Testis (tissue), 3 donors: ENCODE measurements around the gene RERE. TPM values are rescaled to one million over a fixed set of nuclear protein-coding genes. Genes with fewer than 3 reads are reported as not detected.

Experiments used
- DNase-seq: peaks from one replicate; pipeline ENCODE4 v3.0.0-alpha.2; 2019
- H3K27ac ChIP-seq, 2 donors: fragments of 200-600 bp; sonication (generic); one replicate each; pipeline ENCODE4 v1.5.1; 2019
- H3K27me3 ChIP-seq: fragments of 200-600 bp; sonication (generic); one replicate; pipeline ENCODE4 v1.5.1; 2019
- H3K36me3 ChIP-seq: fragments of 200-600 bp; sonication (generic); one replicate; pipeline ENCODE4 v1.5.1; 2017; ENCODE audit warnings: low read depth; ENCODE audit errors: missing control alignments
- H3K4me1 ChIP-seq: fragments of 200-600 bp; sonication (generic); one replicate; pipeline ENCODE4 v1.5.1; 2019
- H3K4me3 ChIP-seq, 2 donors: fragments of 200-600 bp; sonication (generic); one replicate each; pipeline ENCODE4 v1.5.1; 2017 to 2019
- H3K9me3 ChIP-seq: fragments of 200-600 bp; sonication (generic); one replicate; pipeline ENCODE4 v1.5.1; 2017
- POLR2A ChIP-seq: fragments of 450-650 bp; IDR thresholded peaks from one replicate; pipeline ENCODE4 v1.6.1; 2017; ENCODE audit warnings: antibody characterized with exemption, mild to moderate bottlenecking, moderate library complexity
- WGBS, 2 donors: methylation state at CpG; one replicate each; pipeline ENCODE4 v1.1.5; 2018; 5-methylcytosine and 5-hydroxymethylcytosine counted together
- intact Hi-C: fragments of 100-400 bp; cut with DNase I; formaldehyde crosslinking; loops from one replicate; pipeline ENCODE4 v1.15.1; 2023; ENCODE audit warnings: low total_unique reads
- polyA plus RNA-seq: library from polyadenylated mRNA; stranded (reverse); fragments of 350-450 nt; fragmentation: Illumina TruSeq; extraction: RNeasy Lipid Tissue Mini Kit (QIAGEN cat#74804); gene quantifications from one replicate; pipeline ENCODE4 v1.2.3, GENCODE V29; 2014; ENCODE audit warnings: low read depth, low replicate concordance; ENCODE audit not compliant: insufficient read depth
- total RNA-seq, 2 donors: library from RNA; depleted of rRNA; stranded (reverse); fragments of >200 nt; gene quantifications; one replicate each; pipeline ENCODE4 v1.2.3, GENCODE V29; 2016
- TF ChIP-seq, protein P1 (sequence below), 3 experiments: fragments of 450-650 bp in 2 of 3; fragments of 200-600 bp in 1 of 3; sonication (generic) in 1 of 3; IDR thresholded peaks; one replicate each; pipeline ENCODE4 v1.5.1; 2016 to 2019; ENCODE audit warnings: antibody characterized with exemption in 3 of 3, mild to moderate bottlenecking in 2 of 3, moderate library complexity in 1 of 3

RERE gene
- total and polyA plus RNA-seq, 3 donors from 2014 or later, result 90.8 to 229 (median 203) TPM

DNA sequence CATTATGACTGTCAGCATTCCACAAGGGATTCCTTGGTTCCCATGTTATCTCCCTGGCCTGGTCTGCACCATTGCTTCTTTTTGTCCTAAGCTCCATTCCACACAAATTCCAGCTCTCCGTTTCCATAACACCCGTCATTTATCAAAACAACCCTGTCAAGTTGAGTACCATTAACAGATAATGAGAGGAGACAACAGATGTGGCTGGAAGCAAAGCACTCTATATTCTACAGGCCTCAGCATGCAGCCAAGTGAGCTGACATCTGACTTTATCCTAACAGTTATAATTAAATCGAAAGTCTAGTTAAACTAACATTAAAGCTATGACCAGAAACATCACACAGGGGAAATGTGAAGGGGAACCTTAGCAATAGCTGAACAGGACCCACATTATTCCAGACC lies 110.4 kb downstream of the RERE start:
- Histone ChIP-seq H3K27ac (no peak overlapping the region), H3K27me3 (no peaks in the 10 kb centered on the region), H3K4me1 (peaks cover 13% of the 10 kb centered on the region), H3K9me3 (no peaks in the 10 kb centered on the region), H3K4me3 (no peak overlapping the region), H3K36me3 (no peaks in the 10 kb centered on the region)
- 26 to 49% methylated on average over 3 of the region's 3 CpGs for WGBS, 2 donors
- intact Hi-C loops, result no loop called here
- DNase-seq, result no peak
- no peak for TF ChIP-seq POLR2A
- TF ChIP-seq, protein P1, sequence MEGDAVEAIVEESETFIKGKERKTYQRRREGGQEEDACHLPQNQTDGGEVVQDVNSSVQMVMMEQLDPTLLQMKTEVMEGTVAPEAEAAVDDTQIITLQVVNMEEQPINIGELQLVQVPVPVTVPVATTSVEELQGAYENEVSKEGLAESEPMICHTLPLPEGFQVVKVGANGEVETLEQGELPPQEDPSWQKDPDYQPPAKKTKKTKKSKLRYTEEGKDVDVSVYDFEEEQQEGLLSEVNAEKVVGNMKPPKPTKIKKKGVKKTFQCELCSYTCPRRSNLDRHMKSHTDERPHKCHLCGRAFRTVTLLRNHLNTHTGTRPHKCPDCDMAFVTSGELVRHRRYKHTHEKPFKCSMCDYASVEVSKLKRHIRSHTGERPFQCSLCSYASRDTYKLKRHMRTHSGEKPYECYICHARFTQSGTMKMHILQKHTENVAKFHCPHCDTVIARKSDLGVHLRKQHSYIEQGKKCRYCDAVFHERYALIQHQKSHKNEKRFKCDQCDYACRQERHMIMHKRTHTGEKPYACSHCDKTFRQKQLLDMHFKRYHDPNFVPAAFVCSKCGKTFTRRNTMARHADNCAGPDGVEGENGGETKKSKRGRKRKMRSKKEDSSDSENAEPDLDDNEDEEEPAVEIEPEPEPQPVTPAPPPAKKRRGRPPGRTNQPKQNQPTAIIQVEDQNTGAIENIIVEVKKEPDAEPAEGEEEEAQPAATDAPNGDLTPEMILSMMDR (IDR thresholded peaks at IDR 0.05), result no peak

DNA sequence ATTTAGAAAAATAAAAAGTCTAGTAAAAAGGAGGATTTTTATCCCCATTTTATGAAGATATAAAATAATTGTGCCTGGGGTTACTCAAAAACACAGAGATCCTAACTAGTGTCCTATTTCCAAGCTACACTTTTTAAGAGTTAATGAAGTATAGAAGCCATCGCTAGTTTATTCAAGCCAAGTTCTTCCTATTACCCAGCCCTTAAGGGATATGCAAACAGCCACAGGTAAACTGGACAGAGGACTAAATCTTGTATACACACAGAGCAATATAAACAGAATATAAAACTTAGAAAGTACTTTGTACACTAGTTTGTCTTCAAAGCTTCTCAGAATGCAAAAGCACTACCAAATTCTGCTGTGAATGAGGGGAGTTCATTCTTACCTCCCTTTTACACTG lies 111.1 kb downstream of the RERE start:
- Histone ChIP-seq H3K27me3 (no peaks in the 10 kb centered on the region), H3K4me1 (peaks cover 19% of the 10 kb centered on the region), H3K27ac (no peak overlapping the region), H3K9me3 (no peaks in the 10 kb centered on the region), H3K4me3 (no peak overlapping the region), H3K36me3 (no peaks in the 10 kb centered on the region)
- no peak for DNase-seq
- 94 to 100% methylated on average over 1 of the region's 1 CpG for WGBS, 2 donors
- intact Hi-C loops, result no loop called here
- TF ChIP-seq, protein P1 (IDR thresholded peaks at IDR 0.05), result no peak
- no peak for TF ChIP-seq POLR2A

GRCh38 chr1:8704866-8705506 lies 112.5 kb downstream of the RERE start:
- H3K36me3 ChIP-seq, result no peaks in the 10 kb centered on the region
- no peaks in the 10 kb centered on the region for H3K9me3 ChIP-seq
- no peak overlapping the region for H3K27ac ChIP-seq
- H3K4me1 ChIP-seq, result peaks cover 29% of the 10 kb centered on the region
- no peak for DNase-seq
- TF ChIP-seq, protein P1 (IDR thresholded peaks at IDR 0.05), result no peak
- TF ChIP-seq POLR2A, result no peak
- no peaks in the 10 kb centered on the region for H3K27me3 ChIP-seq
- no peak overlapping the region for H3K4me3 ChIP-seq
- intact Hi-C loops, result no loop called here
- WGBS, 2 donors, result 64% methylated on average over 2 of the region's 2 CpGs

GRCh38 chr1:8702850-8703810 lies 114.3 kb downstream of the RERE start:
- TF ChIP-seq POLR2A, result no peak
- TF ChIP-seq, protein P1 (IDR thresholded peaks at IDR 0.05), result peak in 2 of 3 experiments; percentile 12 to 24
- no peaks in the 10 kb centered on the region for H3K27me3 ChIP-seq
- peaks cover 29% of the 10 kb centered on the region for H3K4me1 ChIP-seq
- no peaks in the 10 kb centered on the region for H3K36me3 ChIP-seq
- intact Hi-C loops, result no loop called here
- 0 to 1% methylated on average over 16 to 83 of the region's 88 CpGs for WGBS, 2 donors
- no peaks in the 10 kb centered on the region for H3K9me3 ChIP-seq
- H3K27ac ChIP-seq, result peak overlapping the region; percentile 81 to 86
- peak overlapping the region; percentile 74 to 77 for H3K4me3 ChIP-seq
- DNase-seq, result peak; percentile 94
